Tibial artery (tissue), 4 donors: ENCODE data around the gene SWI5.
A peak's percentile ranks its signal among the peaks of the same experiment; 100 is the strongest.

Source experiments
- DNase-seq, 2 donors: peaks; one replicate each; pipeline ENCODE4 v3.0.0-alpha.2; 2019
- H3K27ac ChIP-seq, 2 donors: fragments of 200-600 bp; sonication (generic) in 1 of 2; 1 replicate in 1 of 2; 2 replicates in 1 of 2; pipeline ENCODE4 v1.5.1; 2018 to 2019; ENCODE audit warnings: mild to moderate bottlenecking in 1 of 2
- H3K27me3 ChIP-seq, 2 donors: fragments of 200-600 bp; sonication (generic) in 1 of 2; one replicate each; pipeline versions ENCODE4 v1.5.1 to v1.6.0; 2016 to 2019
- H3K36me3 ChIP-seq, 3 donors: fragments of 200-600 bp; sonication (generic) in 2 of 3; one replicate each; pipeline ENCODE4 v1.5.1; 2016 to 2019; ENCODE audit warnings: mild to moderate bottlenecking in 2 of 3
- H3K4me1 ChIP-seq, 4 donors: fragments of 200-600 bp; sonication (generic) in 2 of 4; 1 replicate in 3 of 4; 2 replicates in 1 of 4; pipeline ENCODE4 v1.5.1; 2016 to 2019
- H3K4me3 ChIP-seq, 2 donors: fragments of 200-600 bp; sonication (generic) in 1 of 2; 1 replicate in 1 of 2; 2 replicates in 1 of 2; pipeline ENCODE4 v1.5.1; 2018 to 2019; ENCODE audit warnings: mild to moderate bottlenecking in 2 of 2
- H3K9me3 ChIP-seq, 3 donors: fragments of 200-600 bp; sonication (generic) in 1 of 3; one replicate each; pipeline ENCODE4 v1.5.1; 2016 to 2019
- CTCF ChIP-seq, 2 experiments: fragments of 200-600 bp in 1 of 2; fragments of 450-650 bp in 1 of 2; IDR thresholded peaks; one replicate each; pipeline ENCODE4 v1.5.1; 2017 to 2019; ENCODE audit warnings: antibody characterized with exemption in 2 of 2, mild to moderate bottlenecking in 1 of 2, moderate library complexity in 1 of 2
- intact Hi-C: fragments of 100-400 bp; cut with DNase I; formaldehyde crosslinking; loops from one replicate; pipeline ENCODE4 v1.15.0; 2023; ENCODE audit warnings: low total_unique reads

SWI5 gene

GRCh38 chr9:128321879-128322403 lies 45.9 kb downstream of the SWI5 start:
- TF ChIP-seq CTCF (IDR thresholded peaks at IDR 0.05): no peak
- Histone ChIP-seq H3K27me3 (no peaks in the 10 kb centered on the region), H3K9me3 (no peaks in the 10 kb centered on the region), H3K27ac (peak overlapping the region; percentile 80 to 83), H3K36me3 (peaks cover 12 to 60% (median 25%) of the 10 kb centered on the region in 3 donors), H3K4me1 (peaks cover 0 to 36% (median 20%) of the 10 kb centered on the region in 4 donors), H3K4me3 (peak overlapping the region; percentile 83 to 91)
- DNase-seq: no peak
- intact Hi-C loops: no loop called here

GRCh38 chr9:128322404-128323211 lies 46.5 kb downstream of the SWI5 start, which contains the start of the genes COQ4 and TRUB2:
Gene COQ4 (plus strand): TSS chr9:128322839. CDS start chr9:128322859, 20 bp downstream.
Gene TRUB2 (minus strand): TSS chr9:128322447. CDS start chr9:128322408, 39 bp downstream.
- intact Hi-C loops: no loop called here
- H3K36me3 ChIP-seq: peaks cover 6 to 60% (median 23%) of the 10 kb centered on the region in 3 donors
- DNase-seq: peak; percentile 95
- no peak for TF ChIP-seq CTCF (IDR thresholded peaks at IDR 0.05)
- H3K4me3 ChIP-seq: peak within 1 kb of the TSS; percentile 83 to 91
- peaks cover 0 to 36% (median 20%) of the 10 kb centered on the region in 4 donors for H3K4me1 ChIP-seq
- H3K27ac ChIP-seq: peak within 1 kb of the TSS; percentile 80 to 83
- no peaks in the 10 kb centered on the region for H3K27me3 ChIP-seq
- H3K9me3 ChIP-seq: no peaks in the 10 kb centered on the region

- intact Hi-C loops: no loop called here
- TF ChIP-seq CTCF (IDR thresholded peaks at IDR 0.05): no peak
- no peak for DNase-seq
- Histone ChIP-seq H3K4me1 (peaks cover 0 to 36% (median 20%) of the 10 kb centered on the region in 4 donors), H3K4me3 (peak overlapping the region; percentile 83 to 91), H3K36me3 (peaks cover 6 to 60% (median 20%) of the 10 kb centered on the region in 3 donors), H3K27ac (peak overlapping the region; percentile 80 to 83), H3K27me3 (no peaks in the 10 kb centered on the region), H3K9me3 (no peaks in the 10 kb centered on the region)
Measured at GRCh38 chr9:128323212-128323730, 47.2 kb downstream of the SWI5 start.

GRCh38 chr9:128323791-128324190 lies 47.7 kb downstream of the SWI5 start:
- no peak for DNase-seq
- Histone ChIP-seq H3K4me1 (peaks cover 0 to 36% (median 20%) of the 10 kb centered on the region in 4 donors), H3K9me3 (no peaks in the 10 kb centered on the region), H3K36me3 (peaks cover 10 to 60% (median 20%) of the 10 kb centered on the region in 3 donors), H3K27ac (no peak overlapping the region), H3K27me3 (no peaks in the 10 kb centered on the region), H3K4me3 (peak overlapping the region; percentile 83 to 91)
- no peak for TF ChIP-seq CTCF (IDR thresholded peaks at IDR 0.05)
- intact Hi-C loops: no loop called here

- Histone ChIP-seq H3K4me3 (no peak overlapping the region), H3K27ac (no peak overlapping the region), H3K27me3 (no peaks in the 10 kb centered on the region), H3K36me3 (peaks cover 11 to 60% (median 20%) of the 10 kb centered on the region in 3 donors), H3K4me1 (peaks cover 0 to 36% (median 20%) of the 10 kb centered on the region in 4 donors), H3K9me3 (no peaks in the 10 kb centered on the region)
- intact Hi-C loops: no loop called here
- TF ChIP-seq CTCF (IDR thresholded peaks at IDR 0.05): no peak
- no peak for DNase-seq
Measured at GRCh38 chr9:128324401-128324800, 48.3 kb downstream of the SWI5 start.
